Epidermal melanocyte (primary cell): ENCODE data around the gene VTI1A.

Experiments used
- DNase-seq: peaks from one replicate; pipeline ENCODE4 v3.0.0; 2011; ENCODE audit warnings: low spot score; ENCODE audit not compliant: insufficient read length

The VTI1A gene

GRCh38 chr10:112675560-112676083, 228.6 kb downstream of the VTI1A start:
- no peak for DNase-seq

GRCh38 chr10:112677689-112678088, 230.7 kb downstream of the VTI1A start:
- DNase-seq, result no peak

GRCh38 chr10:112678581-112678980, 231.6 kb downstream of the VTI1A start:
- DNase-seq, result no peak

- DNase-seq, result no peak
Measured at GRCh38 chr10:112678987-112679386, 232.0 kb downstream of the VTI1A start.

- DNase-seq, result no peak
Measured at GRCh38 chr10:112679392-112679791, 232.4 kb downstream of the VTI1A start.

GRCh38 chr10:112680586-112680985, 233.6 kb downstream of the VTI1A start:
- DNase-seq, result no peak

- no peak for DNase-seq
Measured at GRCh38 chr10:112687647-112688046, 240.6 kb downstream of the VTI1A start.

GRCh38 chr10:112689327-112690072, 242.5 kb downstream of the VTI1A start:
- no peak for DNase-seq

GRCh38 chr10:112695539-112695938, 248.5 kb downstream of the VTI1A start:
- no peak for DNase-seq

- no peak for DNase-seq
Measured at GRCh38 chr10:112696592-112696991, 249.6 kb downstream of the VTI1A start.

GRCh38 chr10:112698133-112698817, 251.3 kb downstream of the VTI1A start:
- no peak for DNase-seq

GRCh38 chr10:112698818-112699164, 251.8 kb downstream of the VTI1A start:
- DNase-seq, result no peak

GRCh38 chr10:112700215-112700671, 253.2 kb downstream of the VTI1A start:
- DNase-seq, result no peak

GRCh38 chr10:112701211-112701877, 254.3 kb downstream of the VTI1A start:
- DNase-seq, result no peak

GRCh38 chr10:112701878-112702255, 254.9 kb downstream of the VTI1A start:
- DNase-seq, result no peak

- no peak for DNase-seq
Measured at GRCh38 chr10:112706577-112706976, 259.6 kb downstream of the VTI1A start.

- DNase-seq, result no peak
Measured at GRCh38 chr10:112708461-112708860, 261.4 kb downstream of the VTI1A start.

GRCh38 chr10:112710528-112710927, 263.5 kb downstream of the VTI1A start:
- no peak for DNase-seq

GRCh38 chr10:112711366-112711765, 264.4 kb downstream of the VTI1A start:
- DNase-seq, result no peak

- DNase-seq, result no peak
Measured at GRCh38 chr10:112712536-112712935, 265.5 kb downstream of the VTI1A start.

- no peak for DNase-seq
Measured at GRCh38 chr10:112713411-112713810, 266.4 kb downstream of the VTI1A start.

GRCh38 chr10:112715581-112715980, 268.6 kb downstream of the VTI1A start:
- no peak for DNase-seq
